Measurements from ENCODE around the gene ABT1. TPM values are rescaled to one million over a fixed set of nuclear protein-coding genes. Genes with fewer than 3 reads are reported as not detected.

ABT1 gene
- total RNA-seq, 1 experiment from 2014 or later: 26.7 TPM

DNA sequence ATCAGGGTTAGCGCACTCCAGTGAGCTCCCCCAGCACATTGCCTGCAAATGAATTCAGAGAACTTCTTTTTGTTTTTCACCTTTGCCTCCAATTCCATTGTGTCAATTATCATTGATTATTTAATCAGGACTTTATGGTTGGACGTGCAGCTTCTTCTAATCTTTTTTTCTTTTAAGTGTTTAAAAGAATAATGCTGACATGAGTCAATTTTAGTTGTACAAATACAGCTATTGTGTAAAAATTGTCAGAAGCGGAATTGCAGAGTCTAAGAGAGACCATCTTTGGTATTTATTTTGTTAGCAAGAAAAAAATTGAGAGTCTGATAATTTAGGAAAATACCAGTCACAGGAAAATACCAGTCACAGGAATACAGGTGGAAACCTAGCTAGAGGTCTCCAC is 5.5 kb downstream of the ABT1 start:
- CTCF ChIA-PET: no interaction called here
- no TSS peak for BruUV-seq (replicated peaks)

More for the DNA sequence above, 5.5 kb downstream of the ABT1 start:
- Histone ChIP-seq H3K27ac (ENCODE audit: low read depth, low read length) (no peak overlapping the region), H4K20me1 (ENCODE audit: insufficient read depth) (no peaks in the 10 kb centered on the region), H3K4me1 (ENCODE audit: control insufficient read depth in 1 of 2, insufficient read depth in 2 of 2, low read length in 2 of 2) (peaks cover 6 to 8% of the 10 kb centered on the region in 2 experiments; a peak in 3 of 4 replicates), H3K9me3 (ENCODE audit: control insufficient read depth in 1 of 2, insufficient read depth in 1 of 2, low read depth in 1 of 2, low read length in 2 of 2) (no peaks in the 10 kb centered on the region), H3K27me3 (ENCODE audit: insufficient read depth, low read length) (no peaks in the 10 kb centered on the region), H3K79me2 (ENCODE audit: insufficient read depth, low read length) (peaks cover 16% of the 10 kb centered on the region), H3K4me3 (replicated peaks in 1 of 2; ENCODE audit: low read depth in 1 of 2, low read length in 2 of 2) (no peak overlapping the region), H3K36me3 (ENCODE audit: control insufficient read depth in 1 of 2, insufficient read depth in 2 of 2, low read length in 2 of 2) (peaks cover 2 to 16% of the 10 kb centered on the region in 2 experiments; a peak in 1 of 4 replicates), H2AFZ (ENCODE audit: low read depth, low read length, poor library complexity, severe bottlenecking) (no peak overlapping the region), H3K4me2 (ENCODE audit: low read length) (no peak overlapping the region), H3K9me2 (ENCODE audit: insufficient read depth) (no peaks in the 10 kb centered on the region), H3K9ac (ENCODE audit: low read length) (no peak overlapping the region)
- POLR2A ChIA-PET: interaction anchor here (0.6 to 1.3 kb wide), 2 partner anchors 11 to 32 kb away, joined by 3 to 5 read pairs; no protein-coding TSS in a partner anchor
- DNase-seq (ENCODE audit: low read depth, low spot score): no peak
- ATAC-seq: no peak
- RAD21 ChIA-PET (ENCODE audit: low non-redundant PET in 1 of 2, low total read pairs in 2 of 2, uncharacterized antibody in 2 of 2, unreplicated experiment in 2 of 2): no interaction called here
- TF ChIP-seq FOSL1 (IDR thresholded peaks at IDR 0.05; ENCODE audit: low read depth) (no peak), EZH2 (IDR thresholded peaks at IDR 0.05) (no peak), POLR2AphosphoS5 (IDR thresholded peaks at IDR 0.05; ENCODE audit: low read depth, low read length) (no peak), CBX3 (IDR thresholded peaks at IDR 0.05; ENCODE audit: low read depth) (no peak), CTCF (IDR thresholded peaks at IDR 0.05 in 2 of 3, conservative IDR thresholded peaks at IDR 0.05 in 1 of 3; ENCODE audit: borderline replicate concordance in 1 of 3, insufficient read depth in 1 of 3, low read depth in 2 of 3, low read length in 2 of 3) (no peak), JUND (IDR thresholded peaks at IDR 0.05) (no peak), ELF1 (IDR thresholded peaks at IDR 0.05; ENCODE audit: borderline replicate concordance, low read depth) (no peak), YY1 (IDR thresholded peaks at IDR 0.05; ENCODE audit: extremely low read depth, insufficient replicate concordance, low read depth, low read length) (no peak)
- intact Hi-C loops (cut with micrococcal nuclease): no loop called here

Data from HCT116 (cell line).